K562 (cell line): ENCODE data around the gene ASF1B. TPM values are rescaled to one million over a fixed set of nuclear protein-coding genes. Genes with fewer than 3 reads are reported as not detected.

Experiments
- ATF3 ChIP-seq, 2 experiments: fragments of 450-650 bp in 1 of 2; sonication (generic) in 1 of 2; formaldehyde crosslinking in 1 of 2; IDR thresholded peaks in 1 of 2; conservative IDR thresholded peaks in 1 of 2; 2 replicates each; pipeline versions ENCODE4 v1.6.1 to v1.8.1; 2016 to 2023; ENCODE audit warnings: mild to moderate bottlenecking in 2 of 2, moderate library complexity in 2 of 2, inconsistent platforms in 1 of 2, missing genetic modification reagents in 1 of 2
- CEBPZ ChIP-seq: fragments of 150-350 bp; IDR thresholded peaks from 2 replicates; pipeline ENCODE4 v1.6.1; 2014; ENCODE audit warnings: low read depth, mild to moderate bottlenecking, low read length, borderline replicate concordance
- CHD4 ChIP-seq: fragments of 200-600 bp; sonication (generic); IDR thresholded peaks from 3 replicates; pipeline ENCODE4 v1.6.1; 2012; ENCODE audit warnings: low read depth, mild to moderate bottlenecking, mixed read lengths, low read length, inconsistent platforms; ENCODE audit not compliant: insufficient read depth, insufficient replicate concordance, poor library complexity, severe bottlenecking
- CTBP1 ChIP-seq: fragments of 450-650 bp; IDR thresholded peaks from 2 replicates; pipeline ENCODE4 v1.6.1; 2016; ENCODE audit warnings: borderline replicate concordance
- CXXC5 ChIP-seq: fragments of 250-450 bp; sonication (Bioruptor Pico); IDR thresholded peaks from 2 replicates; pipeline ENCODE4 v1.8.0; 2022; ENCODE audit warnings: inconsistent platforms, mild to moderate bottlenecking, moderate library complexity
- HMGXB4 ChIP-seq: sonication (generic); formaldehyde crosslinking; IDR thresholded peaks from 2 replicates; pipeline ENCODE4 v1.8.1; 2023; ENCODE audit warnings: mild to moderate bottlenecking, missing genetic modification reagents
- HNRNPH1 ChIP-seq: fragments of 200-400 bp; formaldehyde crosslinking; optimal IDR thresholded peaks from 2 replicates; pipeline ENCODE3; 2017; ENCODE audit warnings: low read depth, mild to moderate bottlenecking, low read length, moderate library complexity
- JUND ChIP-seq, 2 experiments: IDR thresholded peaks; 2 replicates in 1 of 2; 3 replicates in 1 of 2; pipeline ENCODE4 v1.6.1; 2011; ENCODE audit warnings: borderline replicate concordance in 2 of 2, low read depth in 2 of 2, low read length in 2 of 2, improper control_type of control experiment in 1 of 2, missing biosample characterization in 1 of 2, missing genetic modification characterization in 1 of 2, missing genetic modification reagents in 1 of 2
- NEUROD1 ChIP-seq: fragments of 150-350 bp; IDR thresholded peaks from 2 replicates; pipeline ENCODE4 v1.6.1; 2014; ENCODE audit warnings: borderline replicate concordance, low read length, low read depth; ENCODE audit not compliant: partially characterized antibody
- SMARCE1 ChIP-seq: fragments of 450-650 bp; IDR thresholded peaks from 2 replicates; pipeline ENCODE4 v1.7.1; 2016; ENCODE audit warnings: mild to moderate bottlenecking
- TAF7 ChIP-seq: fragments of 450-650 bp; IDR thresholded peaks from 2 replicates; pipeline ENCODE4 v1.6.1; 2016; ENCODE audit warnings: missing genetic modification characterization, missing compliant biosample characterization
- ZBTB26 ChIP-seq: fragments of 450-650 bp; formaldehyde crosslinking; IDR thresholded peaks from 2 replicates; pipeline ENCODE4 v1.4.0; 2022; ENCODE audit warnings: missing genetic modification characterization
- ZNF668 ChIP-seq: fragments of 250-450 bp; sonication (Bioruptor Pico); IDR thresholded peaks from 2 replicates; pipeline ENCODE4 v1.8.0; 2022; ENCODE audit warnings: mild to moderate bottlenecking, inconsistent platforms
- polyA plus RNA-seq, 8 experiments: library from polyadenylated mRNA; depleted of rRNA in 4 of 8; stranded (reverse) in 5 of 8; unstranded in 3 of 8; fragments of >200 nt; fragmentation: Nextera tagmentation in 2 of 8; fragmentation: Illumina TruSeq in 1 of 8; extraction: Ambion mirVana in 2 of 8; extraction: Trizol in 1 of 8; gene quantifications; 2 replicates each; pipeline versions ENCODE4 v1.2.1 to v1.2.3, GENCODE V29; 2011 to 2014; ENCODE audit warnings: inconsistent platforms in 1 of 8, missing spikeins in 1 of 8
- total RNA-seq, 7 experiments: library from RNA; depleted of rRNA in 6 of 7; stranded (reverse); fragments of >200 nt in 6 of 7; fragmentation: Illumina TruSeq in 2 of 7; extraction: Trizol in 2 of 7; gene quantifications; 2 replicates each; pipeline versions ENCODE4 v1.2.1 to v1.2.3, GENCODE V29; 2011 to 2021; ENCODE audit warnings: low replicate concordance in 1 of 7
- TF ChIP-seq, protein P1 (sequence below): fragments of 450-650 bp; IDR thresholded peaks from 2 replicates; pipeline ENCODE4 v1.6.1; 2017; ENCODE audit warnings: mild to moderate bottlenecking, moderate library complexity
- TF ChIP-seq, protein P2 (sequence below): fragments of 250-450 bp; sonication (Bioruptor Pico); IDR thresholded peaks from 2 replicates; pipeline ENCODE4 v1.4.0; 2020; ENCODE audit warnings: borderline replicate concordance

ASF1B gene
- total and polyA plus RNA-seq, 9 of the 15 experiments (the other 6 are each of a cell fraction or from before 2014, with no cell fraction given), result 6.0 to 69.4 (median 53.3) TPM

- TF ChIP-seq CEBPZ (peak; percentile 96), HNRNPH1 (no peak), CHD4 (no peak), HMGXB4 (CRISPR knock-in tag) (no peak), ZBTB26 (CRISPR knock-in tag) (no peak), NEUROD1 (peak; percentile 100), SMARCE1 (no peak), CXXC5 (CRISPR knock-in tag) (peak; percentile 99), ATF3 (IDR thresholded peaks at IDR 0.05) (no peak), ATF3 (CRISPR knock-in tag; conservative IDR thresholded peaks at IDR 0.05) (no peak), CTBP1 (peak; percentile 97), JUND (IDR thresholded peaks at IDR 0.05; ENCODE audit: borderline replicate concordance, low read depth, low read length) (0 out of 2 replicates have a peak, but pooled peaks have one; percentile 14), JUND (tag; IDR thresholded peaks at IDR 0.05; ENCODE audit: borderline replicate concordance, low read depth, low read length) (no peak), ZNF668 (CRISPR knock-in tag) (no peak), TAF7 (tag) (no peak)
- TF ChIP-seq, protein P1, sequence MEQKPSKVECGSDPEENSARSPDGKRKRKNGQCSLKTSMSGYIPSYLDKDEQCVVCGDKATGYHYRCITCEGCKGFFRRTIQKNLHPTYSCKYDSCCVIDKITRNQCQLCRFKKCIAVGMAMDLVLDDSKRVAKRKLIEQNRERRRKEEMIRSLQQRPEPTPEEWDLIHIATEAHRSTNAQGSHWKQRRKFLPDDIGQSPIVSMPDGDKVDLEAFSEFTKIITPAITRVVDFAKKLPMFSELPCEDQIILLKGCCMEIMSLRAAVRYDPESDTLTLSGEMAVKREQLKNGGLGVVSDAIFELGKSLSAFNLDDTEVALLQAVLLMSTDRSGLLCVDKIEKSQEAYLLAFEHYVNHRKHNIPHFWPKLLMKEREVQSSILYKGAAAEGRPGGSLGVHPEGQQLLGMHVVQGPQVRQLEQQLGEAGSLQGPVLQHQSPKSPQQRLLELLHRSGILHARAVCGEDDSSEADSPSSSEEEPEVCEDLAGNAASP, result no peak
- TF ChIP-seq, protein P2, sequence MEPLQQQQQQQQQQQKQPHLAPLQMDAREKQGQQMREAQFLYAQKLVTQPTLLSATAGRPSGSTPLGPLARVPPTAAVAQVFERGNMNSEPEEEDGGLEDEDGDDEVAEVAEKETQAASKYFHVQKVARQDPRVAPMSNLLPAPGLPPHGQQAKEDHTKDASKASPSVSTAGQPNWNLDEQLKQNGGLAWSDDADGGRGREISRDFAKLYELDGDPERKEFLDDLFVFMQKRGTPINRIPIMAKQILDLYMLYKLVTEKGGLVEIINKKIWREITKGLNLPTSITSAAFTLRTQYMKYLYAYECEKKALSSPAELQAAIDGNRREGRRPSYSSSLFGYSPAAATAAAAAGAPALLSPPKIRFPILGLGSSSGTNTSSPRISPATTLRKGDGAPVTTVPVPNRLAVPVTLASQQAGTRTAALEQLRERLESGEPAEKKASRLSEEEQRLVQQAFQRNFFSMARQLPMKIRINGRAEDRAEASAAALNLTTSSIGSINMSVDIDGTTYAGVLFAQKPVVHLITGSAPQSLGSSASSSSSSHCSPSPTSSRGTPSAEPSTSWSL (CRISPR knock-in tag), result no peak
Observed at GRCh38 chr19:14117668-14118164, 18.7 kb downstream of the ASF1B start, which contains the start of gene PRKACA (continued).
